Measurements from ENCODE around the gene ACTG1. TPM values are rescaled to one million over a fixed set of nuclear protein-coding genes. Genes with fewer than 3 reads are reported as not detected.
A peak's percentile ranks its signal among the peaks of the same experiment; 100 is the strongest.

The ACTG1 gene
- total RNA-seq, 1 donor from 2014 or later, result 1,613 TPM

- peak overlapping the region; percentile 30 to 49 (median 46) for H3K4me3 ChIP-seq (ENCODE audit: low read length in 3 of 3)
- H3K27ac ChIP-seq (ENCODE audit: low read depth, low read length), result no peak overlapping the region
- H3K36me3 ChIP-seq (ENCODE audit: control insufficient read depth in 3 of 3, insufficient read depth in 3 of 3, low read length in 3 of 3), result no peaks in the 10 kb centered on the region
- H3K9ac ChIP-seq (ENCODE audit: low read depth in 1 of 3, low read length in 3 of 3), result peak overlapping the region; percentile 14 to 57 (median 40)
- peaks cover 41 to 56% (median 43%) of the 10 kb centered on the region in 3 donors for H3K4me1 ChIP-seq (ENCODE audit: control insufficient read depth in 3 of 3, insufficient read depth in 3 of 3, low read length in 3 of 3)
- no peaks in the 10 kb centered on the region for H3K9me3 ChIP-seq (ENCODE audit: control insufficient read depth in 3 of 3, low read length in 3 of 3)
- peaks cover 10 to 39% (median 19%) of the 10 kb centered on the region in 3 donors for H3K27me3 ChIP-seq (ENCODE audit: control insufficient read depth in 3 of 3, insufficient read depth in 3 of 3, low read length in 3 of 3)
Measured at GRCh38 chr17:81518113-81518784, 5.7 kb upstream of the ACTG1 start.

- H3K27ac ChIP-seq (ENCODE audit: low read depth, low read length), result no peak overlapping the region
- H3K9ac ChIP-seq (ENCODE audit: low read depth in 1 of 3, low read length in 3 of 3), result peak overlapping the region in 2 of 3 donors; percentile 10 to 45
- peaks cover 6 to 32% (median 14%) of the 10 kb centered on the region in 3 donors for H3K27me3 ChIP-seq (ENCODE audit: control insufficient read depth in 3 of 3, insufficient read depth in 3 of 3, low read length in 3 of 3)
- no peaks in the 10 kb centered on the region for H3K36me3 ChIP-seq (ENCODE audit: control insufficient read depth in 3 of 3, insufficient read depth in 3 of 3, low read length in 3 of 3)
- H3K9me3 ChIP-seq (ENCODE audit: control insufficient read depth in 3 of 3, low read length in 3 of 3), result no peaks in the 10 kb centered on the region
- H3K4me1 ChIP-seq (ENCODE audit: control insufficient read depth in 3 of 3, insufficient read depth in 3 of 3, low read length in 3 of 3), result peaks cover 41 to 56% (median 43%) of the 10 kb centered on the region in 3 donors
- H3K4me3 ChIP-seq (ENCODE audit: low read length in 3 of 3), result peak overlapping the region in 2 of 3 donors; percentile 6 to 20
Measured at GRCh38 chr17:81517339-81518112, 4.9 kb upstream of the ACTG1 start.

DNA sequence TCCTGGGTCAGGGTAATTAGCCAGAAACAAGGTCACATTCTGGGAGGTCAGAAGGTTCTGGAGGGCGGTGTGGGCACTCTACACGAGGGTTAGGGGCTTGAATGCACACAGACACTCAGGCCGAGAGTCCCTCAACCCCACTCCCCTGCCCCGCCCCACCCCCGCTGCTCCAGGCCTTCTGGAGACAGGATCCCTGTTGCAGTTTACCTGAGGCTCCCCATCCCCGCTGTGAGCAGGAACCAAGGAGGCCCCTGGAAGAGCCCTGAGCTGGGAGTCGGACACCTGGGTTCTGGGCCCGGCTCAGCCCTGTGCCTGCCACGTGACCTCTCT is 4.4 kb upstream of the ACTG1 start:
- H3K4me3 ChIP-seq (ENCODE audit: low read length in 3 of 3), result peak overlapping the region in 1 of 3 donors; percentile 20
- H3K9ac ChIP-seq (ENCODE audit: low read depth in 1 of 3, low read length in 3 of 3), result peak overlapping the region in 2 of 3 donors; percentile 60 to 94
- peaks cover 41 to 57% (median 43%) of the 10 kb centered on the region in 3 donors for H3K4me1 ChIP-seq (ENCODE audit: control insufficient read depth in 3 of 3, insufficient read depth in 3 of 3, low read length in 3 of 3)
- peaks cover 4 to 27% (median 12%) of the 10 kb centered on the region in 3 donors for H3K27me3 ChIP-seq (ENCODE audit: control insufficient read depth in 3 of 3, insufficient read depth in 3 of 3, low read length in 3 of 3)
- H3K9me3 ChIP-seq (ENCODE audit: control insufficient read depth in 3 of 3, low read length in 3 of 3), result no peaks in the 10 kb centered on the region
- no peak overlapping the region for H3K27ac ChIP-seq (ENCODE audit: low read depth, low read length)
- H3K36me3 ChIP-seq (ENCODE audit: control insufficient read depth in 3 of 3, insufficient read depth in 3 of 3, low read length in 3 of 3), result peaks cover 2 to 3% (median 3%) of the 10 kb centered on the region in 3 donors

DNA sequence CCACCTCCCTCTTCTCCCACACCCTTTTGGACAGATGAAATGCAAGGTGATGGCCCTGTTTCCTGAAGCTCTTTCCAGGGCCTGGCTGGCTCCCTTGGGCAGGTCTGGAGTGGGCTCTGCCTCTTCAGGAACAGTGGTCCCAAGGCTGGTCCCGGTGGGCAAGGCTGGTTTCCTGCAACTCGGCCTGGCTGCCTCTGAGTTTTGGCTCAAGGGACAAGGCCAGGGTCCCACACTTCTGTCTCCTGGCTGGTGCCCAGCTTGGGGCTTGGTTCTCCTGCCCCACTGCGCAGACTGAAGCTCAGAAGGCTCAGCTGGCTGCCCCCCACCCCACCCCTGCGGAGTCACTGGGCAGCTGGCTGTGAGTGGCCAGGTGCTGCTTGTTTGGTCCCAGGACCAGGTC is 3.8 kb upstream of the ACTG1 start:
- H3K4me1 ChIP-seq (ENCODE audit: control insufficient read depth in 3 of 3, insufficient read depth in 3 of 3, low read length in 3 of 3), result peaks cover 41 to 62% (median 43%) of the 10 kb centered on the region in 3 donors
- peaks cover 4 to 22% (median 9%) of the 10 kb centered on the region in 3 donors for H3K27me3 ChIP-seq (ENCODE audit: control insufficient read depth in 3 of 3, insufficient read depth in 3 of 3, low read length in 3 of 3)
- no peaks in the 10 kb centered on the region for H3K9me3 ChIP-seq (ENCODE audit: control insufficient read depth in 3 of 3, low read length in 3 of 3)
- peaks cover 7 to 9% (median 9%) of the 10 kb centered on the region in 3 donors for H3K36me3 ChIP-seq (ENCODE audit: control insufficient read depth in 3 of 3, insufficient read depth in 3 of 3, low read length in 3 of 3)
- peak overlapping the region; percentile 99 for H3K27ac ChIP-seq (ENCODE audit: low read depth, low read length)
- H3K9ac ChIP-seq (ENCODE audit: low read depth in 1 of 3, low read length in 3 of 3), result peak overlapping the region; percentile 8 to 94 (median 60)
- peak overlapping the region; percentile 45 to 83 (median 81) for H3K4me3 ChIP-seq (ENCODE audit: low read length in 3 of 3)

DNA sequence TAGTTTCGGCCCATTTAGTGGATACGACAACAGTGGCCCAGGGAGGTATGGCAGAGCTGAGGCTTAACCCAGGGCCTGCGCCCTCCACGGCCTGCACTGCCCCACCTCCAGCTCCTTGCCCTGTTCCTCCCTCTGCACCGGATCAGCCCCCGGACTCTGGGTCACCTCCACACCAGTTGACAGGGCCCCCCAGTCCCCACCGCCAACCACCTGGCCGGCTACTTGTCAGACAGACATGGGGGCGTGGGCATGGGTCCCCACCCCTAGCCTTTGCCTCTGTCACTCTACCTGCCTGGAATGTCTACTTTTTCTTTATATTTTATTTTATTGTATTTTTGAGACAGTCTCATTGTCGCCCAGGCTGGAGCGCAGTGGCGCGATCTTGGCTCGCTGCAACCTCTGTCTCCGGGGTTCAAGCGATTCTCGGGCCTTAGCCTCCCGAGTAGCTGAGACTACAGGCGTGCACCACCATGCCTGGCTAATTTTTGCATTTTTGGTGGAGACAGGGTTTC is 3.0 kb upstream of the ACTG1 start:
- peaks cover 15 to 17% (median 17%) of the 10 kb centered on the region in 3 donors for H3K36me3 ChIP-seq (ENCODE audit: control insufficient read depth in 3 of 3, insufficient read depth in 3 of 3, low read length in 3 of 3)
- peaks cover 44 to 70% (median 47%) of the 10 kb centered on the region in 3 donors for H3K4me1 ChIP-seq (ENCODE audit: control insufficient read depth in 3 of 3, insufficient read depth in 3 of 3, low read length in 3 of 3)
- peak overlapping the region; percentile 99 for H3K27ac ChIP-seq (ENCODE audit: low read depth, low read length)
- peaks cover 4 to 21% (median 9%) of the 10 kb centered on the region in 3 donors for H3K27me3 ChIP-seq (ENCODE audit: control insufficient read depth in 3 of 3, insufficient read depth in 3 of 3, low read length in 3 of 3)
- no peaks in the 10 kb centered on the region for H3K9me3 ChIP-seq (ENCODE audit: control insufficient read depth in 3 of 3, low read length in 3 of 3)
- peak overlapping the region; percentile 81 to 83 (median 82) for H3K4me3 ChIP-seq (ENCODE audit: low read length in 3 of 3)
- peak overlapping the region; percentile 81 to 97 (median 94) for H3K9ac ChIP-seq (ENCODE audit: low read depth in 1 of 3, low read length in 3 of 3)

DNA sequence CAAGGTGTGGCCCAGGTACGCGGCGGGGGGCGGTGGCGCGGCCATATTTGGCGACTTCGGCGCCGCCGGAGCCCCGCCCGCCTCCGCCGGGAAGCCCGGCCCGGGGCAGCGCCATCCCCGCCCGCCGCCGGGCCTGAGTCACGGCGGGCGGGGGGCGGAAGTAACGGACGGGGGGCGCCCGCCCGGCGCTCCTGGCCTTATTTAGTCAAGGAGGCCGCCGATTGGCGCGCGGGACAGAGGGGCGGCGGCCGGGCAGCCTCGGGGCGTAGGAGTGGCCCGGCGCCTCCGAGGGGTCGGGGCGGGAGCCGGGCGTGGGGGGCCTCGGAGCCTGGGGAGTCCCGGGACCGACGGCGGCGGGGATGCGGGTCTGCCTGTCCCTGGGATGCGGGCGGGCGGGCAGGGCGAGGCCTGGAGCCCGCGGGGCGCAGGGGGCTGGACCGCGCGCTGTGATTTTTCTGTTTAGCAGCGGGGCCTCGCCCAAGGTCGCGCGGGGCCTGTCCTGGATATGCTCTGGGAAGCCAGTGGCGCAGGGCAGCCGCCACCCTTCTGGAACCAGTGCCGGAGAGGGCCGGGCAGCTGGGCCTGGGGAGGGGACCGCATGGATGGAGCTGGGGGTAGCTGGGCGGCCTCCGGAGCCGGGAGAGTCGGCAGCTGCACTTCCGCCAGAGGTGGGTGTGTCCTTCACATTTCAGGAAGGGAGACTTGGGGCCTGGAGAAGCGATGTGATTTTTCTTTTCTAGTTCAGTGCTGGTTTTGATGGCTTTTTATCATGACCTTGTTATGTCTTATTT is 2.3 kb upstream of the ACTG1 start:
- Histone ChIP-seq H3K27me3 (ENCODE audit: control insufficient read depth in 3 of 3, insufficient read depth in 3 of 3, low read length in 3 of 3) (peaks cover 4 to 14% (median 9%) of the 10 kb centered on the region in 3 donors), H3K4me3 (ENCODE audit: low read length in 3 of 3) (peak overlapping the region; percentile 81 to 86 (median 83)), H3K9ac (ENCODE audit: low read depth in 1 of 3, low read length in 3 of 3) (peak overlapping the region; percentile 81 to 97 (median 94)), H3K4me1 (ENCODE audit: control insufficient read depth in 3 of 3, insufficient read depth in 3 of 3, low read length in 3 of 3) (peaks cover 43 to 69% (median 45%) of the 10 kb centered on the region in 3 donors), H3K9me3 (ENCODE audit: control insufficient read depth in 3 of 3, low read length in 3 of 3) (no peaks in the 10 kb centered on the region), H3K27ac (ENCODE audit: low read depth, low read length) (peak overlapping the region; percentile 99), H3K36me3 (ENCODE audit: control insufficient read depth in 3 of 3, insufficient read depth in 3 of 3, low read length in 3 of 3) (peaks cover 22 to 24% (median 24%) of the 10 kb centered on the region in 3 donors)

- Histone ChIP-seq H3K36me3 (ENCODE audit: control insufficient read depth in 3 of 3, insufficient read depth in 3 of 3, low read length in 3 of 3) (peaks cover 26 to 29% (median 29%) of the 10 kb centered on the region in 3 donors), H3K4me3 (ENCODE audit: low read length in 3 of 3) (peak overlapping the region; percentile 62 to 86 (median 83)), H3K9ac (ENCODE audit: low read depth in 1 of 3, low read length in 3 of 3) (peak overlapping the region; percentile 91 to 97 (median 94)), H3K9me3 (ENCODE audit: control insufficient read depth in 3 of 3, low read length in 3 of 3) (no peaks in the 10 kb centered on the region), H3K27ac (ENCODE audit: low read depth, low read length) (peak overlapping the region; percentile 99), H3K4me1 (ENCODE audit: control insufficient read depth in 3 of 3, insufficient read depth in 3 of 3, low read length in 3 of 3) (peaks cover 42 to 69% (median 45%) of the 10 kb centered on the region in 3 donors), H3K27me3 (ENCODE audit: control insufficient read depth in 3 of 3, insufficient read depth in 3 of 3, low read length in 3 of 3) (peaks cover 0 to 9% (median 4%) of the 10 kb centered on the region in 3 donors)
Measured at GRCh38 chr17:81514489-81514738, 1.8 kb upstream of the ACTG1 start.

GRCh38 chr17:81513753-81514488 is 1.3 kb upstream of the ACTG1 start:
- peak overlapping the region; percentile 99 for H3K27ac ChIP-seq (ENCODE audit: low read depth, low read length)
- peaks cover 30 to 34% (median 31%) of the 10 kb centered on the region in 3 donors for H3K36me3 ChIP-seq (ENCODE audit: control insufficient read depth in 3 of 3, insufficient read depth in 3 of 3, low read length in 3 of 3)
- H3K9ac ChIP-seq (ENCODE audit: low read depth in 1 of 3, low read length in 3 of 3), result peak overlapping the region; percentile 91 to 97 (median 94)
- H3K4me1 ChIP-seq (ENCODE audit: control insufficient read depth in 3 of 3, insufficient read depth in 3 of 3, low read length in 3 of 3), result peaks cover 42 to 69% (median 46%) of the 10 kb centered on the region in 3 donors
- H3K9me3 ChIP-seq (ENCODE audit: control insufficient read depth in 3 of 3, low read length in 3 of 3), result no peaks in the 10 kb centered on the region
- peaks cover 0 to 8% (median 0%) of the 10 kb centered on the region in 3 donors for H3K27me3 ChIP-seq (ENCODE audit: control insufficient read depth in 3 of 3, insufficient read depth in 3 of 3, low read length in 3 of 3)
- H3K4me3 ChIP-seq (ENCODE audit: low read length in 3 of 3), result peak overlapping the region; percentile 62 to 86 (median 83)

GRCh38 chr17:81513372-81513752 is 763 bp upstream of the ACTG1 start:
- peaks cover 33 to 38% (median 35%) of the 10 kb centered on the region in 3 donors for H3K36me3 ChIP-seq (ENCODE audit: control insufficient read depth in 3 of 3, insufficient read depth in 3 of 3, low read length in 3 of 3)
- H3K4me1 ChIP-seq (ENCODE audit: control insufficient read depth in 3 of 3, insufficient read depth in 3 of 3, low read length in 3 of 3), result peaks cover 41 to 68% (median 48%) of the 10 kb centered on the region in 3 donors
- H3K27ac ChIP-seq (ENCODE audit: low read depth, low read length), result peak overlapping the region; percentile 99
- no peaks in the 10 kb centered on the region for H3K9me3 ChIP-seq (ENCODE audit: control insufficient read depth in 3 of 3, low read length in 3 of 3)
- peak overlapping the region; percentile 91 to 97 (median 94) for H3K9ac ChIP-seq (ENCODE audit: low read depth in 1 of 3, low read length in 3 of 3)
- H3K27me3 ChIP-seq (ENCODE audit: control insufficient read depth in 3 of 3, insufficient read depth in 3 of 3, low read length in 3 of 3), result peaks cover 0 to 5% (median 0%) of the 10 kb centered on the region in 3 donors
- peak overlapping the region; percentile 62 to 86 (median 83) for H3K4me3 ChIP-seq (ENCODE audit: low read length in 3 of 3)
